SK-N-SH (cell line): ENCODE data around the gene PTPRD. TPM values are rescaled to one million over a fixed set of nuclear protein-coding genes. Genes with fewer than 3 reads are reported as not detected.

Source experiments
- CTCF ChIA-PET: fragments of 300-600, 350-600 bp; formaldehyde crosslinking; extraction: SDS; loops from one replicate; lab custom pipeline; 2021; lab: Yijun Ruan, JAX
- POLR2A ChIA-PET: fragments of 350-600 bp; sonication (Branson Sonifier 250); formaldehyde crosslinking; extraction: SDS; loops from one replicate; lab custom pipeline; 2020; ENCODE audit warnings: antibody characterized with exemption, inconsistent platforms; lab: Yijun Ruan, JAX
- DNase-seq: peaks from one replicate; pipeline ENCODE4 v3.0.0; 2012
- H2AFZ ChIP-seq: fragments of 200-600 bp; sonication (generic); 2 replicates; pipeline ENCODE4 v1.8.1; 2016; ENCODE audit warnings: antibody characterized with exemption, mild to moderate bottlenecking, low read depth
- H3F3A ChIP-seq: fragments of 200-600 bp; sonication (generic); replicated peaks from 2 replicates; pipeline ENCODE3; 2016; ENCODE audit warnings: antibody characterized with exemption, mild to moderate bottlenecking; ENCODE audit not compliant: insufficient read depth
- H3K27ac ChIP-seq, 2 experiments: fragments of 200-500 bp in 1 of 2; fragments of 200-600 bp in 1 of 2; sonication (Bioruptor generic) in 1 of 2; sonication (generic), shearing (Covaris generic) in 1 of 2; 2 replicates each; pipeline versions ENCODE4 v1.5.1 to v1.6.1; 2014 to 2016; ENCODE audit warnings: low read depth in 2 of 2, inconsistent platforms in 1 of 2, low read length in 1 of 2, mild to moderate bottlenecking in 1 of 2, mixed read lengths in 1 of 2
- H3K27me3 ChIP-seq: fragments of 200-600 bp; sonication (generic), shearing (Covaris generic); 2 replicates; pipeline ENCODE4 v1.6.1; 2016; ENCODE audit warnings: mixed run types; ENCODE audit not compliant: insufficient read depth
- H3K36me3 ChIP-seq, 2 experiments: fragments of 200-500 bp in 1 of 2; fragments of 200-600 bp in 1 of 2; sonication (Bioruptor generic) in 1 of 2; sonication (generic) in 1 of 2; replicated peaks in 1 of 2; 2 replicates each; pipeline versions ENCODE3 to v1.5.1; 2014 to 2016; ENCODE audit warnings: low read length in 1 of 2, mild to moderate bottlenecking in 1 of 2; ENCODE audit not compliant: insufficient read depth in 2 of 2, control insufficient read depth in 1 of 2
- H3K4me1 ChIP-seq, 2 experiments: fragments of 200-500 bp in 1 of 2; fragments of 200-600 bp in 1 of 2; sonication (Bioruptor generic) in 1 of 2; sonication (generic), shearing (Covaris generic) in 1 of 2; 2 replicates each; pipeline versions ENCODE4 v1.5.1 to v1.6.1; 2014 to 2016; ENCODE audit warnings: low read depth in 1 of 2, low read length in 1 of 2, mixed run types in 1 of 2; ENCODE audit not compliant: insufficient read depth in 2 of 2, control insufficient read depth in 1 of 2
- H3K4me2 ChIP-seq: fragments of 200-600 bp; sonication (generic), shearing (Covaris generic); 2 replicates; pipeline ENCODE4 v1.6.1; 2017; ENCODE audit warnings: mixed run types
- H3K4me3 ChIP-seq, 2 experiments: fragments of 200-500 bp in 1 of 2; fragments of 200-600 bp in 1 of 2; sonication (Bioruptor generic) in 1 of 2; sonication (generic), shearing (Covaris generic) in 1 of 2; 2 replicates each; pipeline versions ENCODE4 v1.5.1 to v1.8.1; 2014 to 2016; ENCODE audit warnings: low read depth in 2 of 2, inconsistent platforms in 1 of 2, low read length in 1 of 2, mild to moderate bottlenecking in 1 of 2, mixed read lengths in 1 of 2, moderate library complexity in 1 of 2
- H3K79me2 ChIP-seq: fragments of 200-600 bp; sonication (generic); 2 replicates; pipeline ENCODE4 v1.8.1; 2017; ENCODE audit warnings: mild to moderate bottlenecking; ENCODE audit not compliant: insufficient read depth
- H3K9ac ChIP-seq: fragments of 200-600 bp; sonication (generic); 2 replicates; pipeline ENCODE4 v1.6.1; 2017; ENCODE audit warnings: mixed run types
- H3K9me2 ChIP-seq: fragments of 200-600 bp; sonication (generic); 2 replicates; pipeline ENCODE4 v1.6.1; 2017; ENCODE audit warnings: mixed run types
- H3K9me3 ChIP-seq: fragments of 200-600 bp; sonication (generic); 2 replicates; pipeline ENCODE4 v1.6.1; 2017; ENCODE audit warnings: mixed run types, mild to moderate bottlenecking, moderate library complexity
- H4K20me1 ChIP-seq: fragments of 200-600 bp; sonication (generic); 2 replicates; pipeline ENCODE4 v1.6.1; 2017; ENCODE audit warnings: mild to moderate bottlenecking, mixed run types; ENCODE audit not compliant: insufficient read depth
- ELF1 ChIP-seq: IDR thresholded peaks from 2 replicates; pipeline ENCODE4 v1.4.0; 2012
- EP300 ChIP-seq, 2 experiments: IDR thresholded peaks; 2 replicates each; pipeline versions ENCODE4 v1.4.0 to v1.6.1; 2012; ENCODE audit warnings: borderline replicate concordance in 1 of 2, low read depth in 1 of 2, low read length in 1 of 2
- FOXJ3 ChIP-seq: sonication (generic); formaldehyde crosslinking; IDR thresholded peaks from 2 replicates; pipeline ENCODE4 v1.5.1; 2020; ENCODE audit warnings: mild to moderate bottlenecking, missing genetic modification reagents
- FOXM1 ChIP-seq: IDR thresholded peaks from 2 replicates; pipeline ENCODE4 v1.4.0; 2012; ENCODE audit warnings: low read depth, mild to moderate bottlenecking
- GABPA ChIP-seq: IDR thresholded peaks from 2 replicates; pipeline ENCODE4 v1.4.0; 2012; ENCODE audit warnings: low read depth, mild to moderate bottlenecking
- MAX ChIP-seq: IDR thresholded peaks from 2 replicates; pipeline ENCODE4 v1.4.0; 2012; ENCODE audit warnings: low read depth
- MEF2A ChIP-seq: IDR thresholded peaks from 2 replicates; pipeline ENCODE4 v1.4.0; 2012; ENCODE audit warnings: low read depth, borderline replicate concordance
- PBX3 ChIP-seq: IDR thresholded peaks from 2 replicates; pipeline ENCODE4; 2012
- POLR2AphosphoS5 ChIP-seq: IDR thresholded peaks from 2 replicates; pipeline ENCODE4 v1.6.1; 2012; ENCODE audit warnings: low read depth, low read length
- RAD21 ChIP-seq: IDR thresholded peaks from 2 replicates; pipeline ENCODE4 v1.6.1; 2012; ENCODE audit warnings: mild to moderate bottlenecking, low read length
- RCOR1 ChIP-seq: fragments of 150-350 bp; IDR thresholded peaks from 2 replicates; pipeline ENCODE4 v1.6.1; 2017; ENCODE audit warnings: antibody characterized with exemption, low read length
- REST ChIP-seq: IDR thresholded peaks from 2 replicates; pipeline ENCODE4 v1.6.1; 2012; ENCODE audit warnings: mild to moderate bottlenecking, low read depth, low read length, moderate library complexity
- SMC3 ChIP-seq: IDR thresholded peaks from 2 replicates; pipeline ENCODE4 v1.6.1; 2012; ENCODE audit warnings: low read depth, low read length, improper control_type of control experiment
- TAF1 ChIP-seq: IDR thresholded peaks from 2 replicates; pipeline ENCODE4 v1.6.1; 2012; ENCODE audit warnings: low read depth, mild to moderate bottlenecking, low read length, moderate library complexity, borderline replicate concordance
- TCF12 ChIP-seq: IDR thresholded peaks from 2 replicates; pipeline ENCODE4 v1.4.0; 2012
- TEAD4 ChIP-seq: IDR thresholded peaks from 2 replicates; pipeline ENCODE4 v1.4.0; 2012; ENCODE audit warnings: mild to moderate bottlenecking, borderline replicate concordance; ENCODE audit not compliant: insufficient read depth
- USF1 ChIP-seq: IDR thresholded peaks from 2 replicates; pipeline ENCODE4 v1.4.0; 2012; ENCODE audit warnings: low read depth, borderline replicate concordance
- YY1 ChIP-seq: IDR thresholded peaks from 2 replicates; pipeline ENCODE4 v1.4.0; 2012; ENCODE audit warnings: low read depth, mild to moderate bottlenecking
- WGBS: methylation state at CpG from one replicate; pipeline ENCODE4 v1.1.6; 2017; ENCODE audit warnings: low lambda C conversion rate; 5-methylcytosine and 5-hydroxymethylcytosine counted together
- polyA plus RNA-seq, 3 experiments: library from polyadenylated mRNA; depleted of rRNA; stranded (reverse); fragments of >200 nt; gene quantifications; 2 replicates each; pipeline ENCODE4 v1.2.3, GENCODE V29; 2012

Gene PTPRD
- polyA plus RNA-seq, 1 of the 3 experiments (the other 2 are of a cell fraction), result 0.15 TPM

GRCh38 chr9:8429768-8430167 is 2183.0 kb downstream of the PTPRD start:
- CTCF ChIA-PET, result no interaction called here
- no peak for TF ChIP-seq FOXJ3 (CRISPR knock-in tag)
- no peak for TF ChIP-seq FOXM1
- TF ChIP-seq MEF2A, result no peak
- TF ChIP-seq RCOR1, result no peak
- TF ChIP-seq POLR2AphosphoS5, result no peak
- TF ChIP-seq SMC3, result no peak
- TF ChIP-seq GABPA, result no peak
- no peak for TF ChIP-seq TAF1
- TF ChIP-seq TCF12, result no peak
- no peak for TF ChIP-seq YY1
- no peak for TF ChIP-seq RAD21
- no peak for TF ChIP-seq USF1
- no peak for TF ChIP-seq PBX3
- TF ChIP-seq ELF1, result no peak
- TF ChIP-seq MAX, result no peak
- TF ChIP-seq REST, result no peak
- TF ChIP-seq TEAD4, result no peak
- TF ChIP-seq EP300 (IDR thresholded peaks at IDR 0.05; ENCODE audit: borderline replicate concordance in 1 of 2, low read depth in 1 of 2, low read length in 1 of 2), result no peak
- Histone ChIP-seq H4K20me1 (no peaks in the 10 kb centered on the region), H3K9me3 (no peaks in the 10 kb centered on the region), H3K4me2 (no peak overlapping the region), H3K4me1 (no peaks in the 10 kb centered on the region), H3K27ac (no peak overlapping the region), H3K9ac (no peak overlapping the region), H3K4me3 (no peak overlapping the region), H3F3A (no peaks in the 10 kb centered on the region), H3K9me2 (no peaks in the 10 kb centered on the region), H3K27me3 (no peaks in the 10 kb centered on the region), H3K79me2 (no peaks in the 10 kb centered on the region), H2AFZ (no peak overlapping the region), H3K36me3 (no peaks in the 10 kb centered on the region)
- 50% methylated on average over 1 of the region's 1 CpG for WGBS
- POLR2A ChIA-PET, result no interaction called here
- DNase-seq, result no peak
